ENCODE results near the gene MACROD1.

DNA sequence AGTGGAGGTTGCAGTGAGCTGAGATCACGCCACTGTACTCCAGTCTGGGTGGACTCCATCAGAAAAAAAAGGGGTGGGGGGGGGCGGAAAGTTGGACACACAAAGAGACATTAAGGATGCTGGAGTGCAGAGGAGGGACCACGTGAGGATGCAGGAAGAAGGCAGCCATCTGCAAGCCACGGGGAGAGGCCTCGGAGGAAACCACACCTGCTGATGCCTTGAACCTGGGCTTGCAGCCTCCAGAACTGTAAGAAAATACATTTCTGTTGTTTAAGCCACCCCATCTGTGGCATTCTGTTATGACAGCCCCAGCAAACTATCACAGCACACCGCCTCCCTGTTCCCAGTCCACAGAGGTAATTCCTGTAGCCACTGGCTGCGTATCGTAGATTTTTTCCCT lies 10.8 kb upstream of the MACROD1 start:
- TF ChIP-seq POLR2A (IDR thresholded peaks at IDR 0.05; ENCODE audit: low read depth, low read length) = no peak
- no peak for TF ChIP-seq POLR2AphosphoS5 (IDR thresholded peaks at IDR 0.05; ENCODE audit: insufficient read depth, low read depth, low read length)

All from endothelial cell of umbilical vein (primary cell).